ENCODE results near the gene MOB4.

Gene MOB4

DNA sequence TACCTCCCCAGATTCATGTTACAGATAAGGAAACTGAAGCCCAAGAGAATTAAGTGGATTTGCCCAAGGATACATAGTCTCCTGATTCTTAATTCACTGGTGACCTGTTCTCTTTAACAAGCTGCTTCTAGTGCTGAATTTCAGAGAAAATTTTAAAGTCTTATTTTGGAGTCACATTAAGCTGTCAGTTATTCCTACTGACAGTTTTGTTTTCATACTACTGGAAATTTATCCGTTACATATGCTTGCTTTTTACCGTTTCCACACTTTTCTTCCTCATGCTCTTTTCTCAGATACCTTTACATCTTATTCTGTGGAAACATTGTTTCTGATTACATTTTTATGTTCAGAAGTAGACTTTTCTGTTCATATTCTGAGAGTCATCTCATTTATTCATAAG is 1.3 kb downstream of the MOB4 start:
- no peak for ATAC-seq
- TF ChIP-seq, protein P1, sequence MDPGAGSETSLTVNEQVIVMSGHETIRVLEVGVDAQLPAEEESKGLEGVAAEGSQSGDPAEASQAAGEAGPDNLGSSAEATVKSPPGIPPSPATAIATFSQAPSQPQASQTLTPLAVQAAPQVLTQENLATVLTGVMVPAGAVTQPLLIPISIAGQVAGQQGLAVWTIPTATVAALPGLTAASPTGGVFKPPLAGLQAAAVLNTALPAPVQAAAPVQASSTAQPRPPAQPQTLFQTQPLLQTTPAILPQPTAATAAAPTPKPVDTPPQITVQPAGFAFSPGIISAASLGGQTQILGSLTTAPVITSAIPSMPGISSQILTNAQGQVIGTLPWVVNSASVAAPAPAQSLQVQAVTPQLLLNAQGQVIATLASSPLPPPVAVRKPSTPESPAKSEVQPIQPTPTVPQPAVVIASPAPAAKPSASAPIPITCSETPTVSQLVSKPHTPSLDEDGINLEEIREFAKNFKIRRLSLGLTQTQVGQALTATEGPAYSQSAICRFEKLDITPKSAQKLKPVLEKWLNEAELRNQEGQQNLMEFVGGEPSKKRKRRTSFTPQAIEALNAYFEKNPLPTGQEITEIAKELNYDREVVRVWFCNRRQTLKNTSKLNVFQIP (CRISPR knock-in tag; IDR thresholded peaks at IDR 0.05; ENCODE audit: borderline replicate concordance, low read depth): no peak
- no peak for TF ChIP-seq CSDC2 (CRISPR knock-in tag; IDR thresholded peaks at IDR 0.05)
- TF ChIP-seq, protein P2, sequence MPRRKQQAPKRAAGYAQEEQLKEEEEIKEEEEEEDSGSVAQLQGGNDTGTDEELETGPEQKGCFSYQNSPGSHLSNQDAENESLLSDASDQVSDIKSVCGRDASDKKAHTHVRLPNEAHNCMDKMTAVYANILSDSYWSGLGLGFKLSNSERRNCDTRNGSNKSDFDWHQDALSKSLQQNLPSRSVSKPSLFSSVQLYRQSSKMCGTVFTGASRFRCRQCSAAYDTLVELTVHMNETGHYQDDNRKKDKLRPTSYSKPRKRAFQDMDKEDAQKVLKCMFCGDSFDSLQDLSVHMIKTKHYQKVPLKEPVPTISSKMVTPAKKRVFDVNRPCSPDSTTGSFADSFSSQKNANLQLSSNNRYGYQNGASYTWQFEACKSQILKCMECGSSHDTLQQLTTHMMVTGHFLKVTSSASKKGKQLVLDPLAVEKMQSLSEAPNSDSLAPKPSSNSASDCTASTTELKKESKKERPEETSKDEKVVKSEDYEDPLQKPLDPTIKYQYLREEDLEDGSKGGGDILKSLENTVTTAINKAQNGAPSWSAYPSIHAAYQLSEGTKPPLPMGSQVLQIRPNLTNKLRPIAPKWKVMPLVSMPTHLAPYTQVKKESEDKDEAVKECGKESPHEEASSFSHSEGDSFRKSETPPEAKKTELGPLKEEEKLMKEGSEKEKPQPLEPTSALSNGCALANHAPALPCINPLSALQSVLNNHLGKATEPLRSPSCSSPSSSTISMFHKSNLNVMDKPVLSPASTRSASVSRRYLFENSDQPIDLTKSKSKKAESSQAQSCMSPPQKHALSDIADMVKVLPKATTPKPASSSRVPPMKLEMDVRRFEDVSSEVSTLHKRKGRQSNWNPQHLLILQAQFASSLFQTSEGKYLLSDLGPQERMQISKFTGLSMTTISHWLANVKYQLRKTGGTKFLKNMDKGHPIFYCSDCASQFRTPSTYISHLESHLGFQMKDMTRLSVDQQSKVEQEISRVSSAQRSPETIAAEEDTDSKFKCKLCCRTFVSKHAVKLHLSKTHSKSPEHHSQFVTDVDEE (CRISPR knock-in tag; IDR thresholded peaks at IDR 0.05): no peak
- no peak for TF ChIP-seq ISL1 (CRISPR knock-in tag; IDR thresholded peaks at IDR 0.05)
- TF ChIP-seq SNAI2 (CRISPR knock-in tag; IDR thresholded peaks at IDR 0.05): no peak
- no peak for TF ChIP-seq ZNF8 (CRISPR knock-in tag; IDR thresholded peaks at IDR 0.05)
- TF ChIP-seq ZFP3 (CRISPR knock-in tag; IDR thresholded peaks at IDR 0.05): no peak
- TF ChIP-seq ARNTL (CRISPR knock-in tag; IDR thresholded peaks at IDR 0.05; ENCODE audit: borderline replicate concordance, low read depth): no peak
- TF ChIP-seq, protein P3, sequence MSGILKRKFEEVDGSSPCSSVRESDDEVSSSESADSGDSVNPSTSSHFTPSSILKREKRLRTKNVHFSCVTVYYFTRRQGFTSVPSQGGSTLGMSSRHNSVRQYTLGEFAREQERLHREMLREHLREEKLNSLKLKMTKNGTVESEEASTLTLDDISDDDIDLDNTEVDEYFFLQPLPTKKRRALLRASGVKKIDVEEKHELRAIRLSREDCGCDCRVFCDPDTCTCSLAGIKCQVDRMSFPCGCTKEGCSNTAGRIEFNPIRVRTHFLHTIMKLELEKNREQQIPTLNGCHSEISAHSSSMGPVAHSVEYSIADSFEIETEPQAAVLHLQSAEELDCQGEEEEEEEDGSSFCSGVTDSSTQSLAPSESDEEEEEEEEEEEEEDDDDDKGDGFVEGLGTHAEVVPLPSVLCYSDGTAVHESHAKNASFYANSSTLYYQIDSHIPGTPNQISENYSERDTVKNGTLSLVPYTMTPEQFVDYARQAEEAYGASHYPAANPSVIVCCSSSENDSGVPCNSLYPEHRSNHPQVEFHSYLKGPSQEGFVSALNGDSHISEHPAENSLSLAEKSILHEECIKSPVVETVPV (CRISPR knock-in tag; IDR thresholded peaks at IDR 0.05): no peak
- TF ChIP-seq, protein P4, sequence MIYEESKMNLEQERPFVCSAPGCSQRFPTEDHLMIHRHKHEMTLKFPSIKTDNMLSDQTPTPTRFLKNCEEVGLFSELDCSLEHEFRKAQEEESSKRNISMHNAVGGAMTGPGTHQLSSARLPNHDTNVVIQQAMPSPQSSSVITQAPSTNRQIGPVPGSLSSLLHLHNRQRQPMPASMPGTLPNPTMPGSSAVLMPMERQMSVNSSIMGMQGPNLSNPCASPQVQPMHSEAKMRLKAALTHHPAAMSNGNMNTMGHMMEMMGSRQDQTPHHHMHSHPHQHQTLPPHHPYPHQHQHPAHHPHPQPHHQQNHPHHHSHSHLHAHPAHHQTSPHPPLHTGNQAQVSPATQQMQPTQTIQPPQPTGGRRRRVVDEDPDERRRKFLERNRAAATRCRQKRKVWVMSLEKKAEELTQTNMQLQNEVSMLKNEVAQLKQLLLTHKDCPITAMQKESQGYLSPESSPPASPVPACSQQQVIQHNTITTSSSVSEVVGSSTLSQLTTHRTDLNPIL (CRISPR knock-in tag; IDR thresholded peaks at IDR 0.05; ENCODE audit: low read depth): no peak
- TF ChIP-seq, protein P5, sequence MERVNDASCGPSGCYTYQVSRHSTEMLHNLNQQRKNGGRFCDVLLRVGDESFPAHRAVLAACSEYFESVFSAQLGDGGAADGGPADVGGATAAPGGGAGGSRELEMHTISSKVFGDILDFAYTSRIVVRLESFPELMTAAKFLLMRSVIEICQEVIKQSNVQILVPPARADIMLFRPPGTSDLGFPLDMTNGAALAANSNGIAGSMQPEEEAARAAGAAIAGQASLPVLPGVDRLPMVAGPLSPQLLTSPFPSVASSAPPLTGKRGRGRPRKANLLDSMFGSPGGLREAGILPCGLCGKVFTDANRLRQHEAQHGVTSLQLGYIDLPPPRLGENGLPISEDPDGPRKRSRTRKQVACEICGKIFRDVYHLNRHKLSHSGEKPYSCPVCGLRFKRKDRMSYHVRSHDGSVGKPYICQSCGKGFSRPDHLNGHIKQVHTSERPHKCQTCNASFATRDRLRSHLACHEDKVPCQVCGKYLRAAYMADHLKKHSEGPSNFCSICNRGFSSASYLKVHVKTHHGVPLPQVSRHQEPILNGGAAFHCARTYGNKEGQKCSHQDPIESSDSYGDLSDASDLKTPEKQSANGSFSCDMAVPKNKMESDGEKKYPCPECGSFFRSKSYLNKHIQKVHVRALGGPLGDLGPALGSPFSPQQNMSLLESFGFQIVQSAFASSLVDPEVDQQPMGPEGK (CRISPR knock-in tag; IDR thresholded peaks at IDR 0.05; ENCODE audit: borderline replicate concordance): no peak
- TF ChIP-seq ZC3H10 (CRISPR knock-in tag; IDR thresholded peaks at IDR 0.05): no peak
- no peak for TF ChIP-seq TCF4 (CRISPR knock-in tag; IDR thresholded peaks at IDR 0.05; ENCODE audit: borderline replicate concordance)
- no peak for TF ChIP-seq RARB (CRISPR knock-in tag; IDR thresholded peaks at IDR 0.05)
- TF ChIP-seq PPARA (CRISPR knock-in tag; IDR thresholded peaks at IDR 0.05; ENCODE audit: borderline replicate concordance): no peak

DNA sequence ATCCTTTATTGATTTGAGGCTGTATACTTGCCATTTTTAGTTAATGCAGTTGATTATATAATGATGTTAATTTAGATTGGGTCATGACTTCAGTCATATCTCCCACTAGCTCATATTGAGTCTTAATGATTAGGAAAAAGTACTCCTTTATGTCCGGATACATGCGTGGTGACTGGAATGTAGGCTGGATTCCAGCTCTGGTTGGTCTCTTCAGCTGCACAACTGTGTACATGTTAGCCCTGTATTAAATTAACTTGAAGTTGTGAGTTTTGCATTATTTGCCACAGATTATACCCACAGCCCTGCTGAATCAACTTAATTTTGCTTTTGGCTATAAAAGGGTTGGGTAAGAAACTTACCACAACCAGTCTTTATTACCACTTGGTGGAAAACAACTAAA is 22.5 kb downstream of the MOB4 start:
- no peak for ATAC-seq
- TF ChIP-seq ISL1 (CRISPR knock-in tag; IDR thresholded peaks at IDR 0.05) (no peak), RARB (CRISPR knock-in tag; IDR thresholded peaks at IDR 0.05) (no peak), ZC3H10 (CRISPR knock-in tag; IDR thresholded peaks at IDR 0.05) (no peak), PPARA (CRISPR knock-in tag; IDR thresholded peaks at IDR 0.05; ENCODE audit: borderline replicate concordance) (no peak), SNAI2 (CRISPR knock-in tag; IDR thresholded peaks at IDR 0.05) (no peak), CSDC2 (CRISPR knock-in tag; IDR thresholded peaks at IDR 0.05) (no peak), ZNF565 (CRISPR knock-in tag; conservative IDR thresholded peaks at IDR 0.05; ENCODE audit: low read depth) (no peak), TCF4 (CRISPR knock-in tag; IDR thresholded peaks at IDR 0.05; ENCODE audit: borderline replicate concordance) (no peak), ZFP30 (CRISPR knock-in tag; IDR thresholded peaks at IDR 0.05) (no peak), TOX (CRISPR knock-in tag; IDR thresholded peaks at IDR 0.05; ENCODE audit: borderline replicate concordance) (no peak), GLIS3 (CRISPR knock-in tag; IDR thresholded peaks at IDR 0.05) (no peak), ZNF8 (CRISPR knock-in tag; IDR thresholded peaks at IDR 0.05) (no peak), BACH2 (CRISPR knock-in tag; IDR thresholded peaks at IDR 0.05; ENCODE audit: borderline replicate concordance) (no peak), ZNF70 (CRISPR knock-in tag; IDR thresholded peaks at IDR 0.05) (no peak), ZFP3 (CRISPR knock-in tag; IDR thresholded peaks at IDR 0.05) (no peak), ARNTL (CRISPR knock-in tag; IDR thresholded peaks at IDR 0.05; ENCODE audit: borderline replicate concordance, low read depth) (no peak)
- TF ChIP-seq, protein P2 (CRISPR knock-in tag; IDR thresholded peaks at IDR 0.05): no peak
- TF ChIP-seq, protein P1 (CRISPR knock-in tag; IDR thresholded peaks at IDR 0.05; ENCODE audit: borderline replicate concordance, low read depth): no peak
- TF ChIP-seq, protein P5 (CRISPR knock-in tag; IDR thresholded peaks at IDR 0.05; ENCODE audit: borderline replicate concordance): no peak
